ENCODE results near the gene IKZF1.

The IKZF1 gene

DNA sequence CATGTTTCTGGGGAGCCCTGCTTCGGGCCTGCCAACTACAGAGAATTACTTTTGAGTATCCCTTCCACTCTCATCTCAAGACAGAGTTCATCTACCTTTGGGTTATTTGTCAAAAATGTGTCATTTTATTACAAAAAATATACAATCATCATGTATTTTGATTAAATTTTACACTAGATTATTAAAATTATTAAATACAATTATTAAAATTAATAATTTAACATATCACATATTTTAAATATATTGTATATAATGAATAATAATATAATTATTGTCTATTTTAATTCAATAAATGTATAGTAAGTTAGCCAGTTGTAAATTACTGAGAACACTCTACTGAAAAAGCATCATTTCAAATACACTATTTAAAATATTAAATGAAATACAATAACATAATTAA, 94.7 kb downstream of the IKZF1 start:
- Histone ChIP-seq H3K79me2 (ENCODE audit: control insufficient read depth, insufficient read depth, low read length, unreplicated experiment) (no peaks in the 10 kb centered on the region), H3K4me1 (ENCODE audit: control insufficient read depth, insufficient read depth, low read length, unreplicated experiment) (no peaks in the 10 kb centered on the region), H3K4me3 (ENCODE audit: low read depth, low read length) (no peak overlapping the region), H3K27me3 (ENCODE audit: insufficient read depth, low read length) (peaks cover 88% of the 10 kb centered on the region), H2AFZ (ENCODE audit: low read length, unreplicated experiment) (no peak overlapping the region), H3K36me3 (ENCODE audit: insufficient read depth, low read length) (no peaks in the 10 kb centered on the region), H3K27ac (ENCODE audit: low read depth, low read length) (no peak overlapping the region)

DNA sequence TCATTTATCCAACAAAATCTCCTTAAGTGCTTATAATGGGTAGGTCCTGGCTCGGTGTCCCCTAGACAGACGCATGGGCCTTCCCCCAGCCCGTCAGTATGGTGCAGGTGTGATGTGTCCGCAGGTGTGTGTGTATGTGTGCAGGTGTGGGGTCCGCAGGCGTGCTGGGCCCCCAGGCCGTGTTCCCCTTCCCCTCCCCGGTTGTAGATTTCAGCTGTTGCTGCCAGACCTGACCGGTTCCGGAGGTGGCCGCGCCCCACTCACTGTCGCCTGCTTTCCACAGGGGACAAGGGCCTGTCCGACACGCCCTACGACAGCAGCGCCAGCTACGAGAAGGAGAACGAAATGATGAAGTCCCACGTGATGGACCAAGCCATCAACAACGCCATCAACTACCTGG, 95.1 kb downstream of the IKZF1 start:
- Histone ChIP-seq H3K4me3 (ENCODE audit: low read depth, low read length) (no peak overlapping the region), H2AFZ (ENCODE audit: low read length, unreplicated experiment) (no peak overlapping the region), H3K27ac (ENCODE audit: low read depth, low read length) (no peak overlapping the region), H3K27me3 (ENCODE audit: insufficient read depth, low read length) (peaks cover 90% of the 10 kb centered on the region), H3K4me1 (ENCODE audit: control insufficient read depth, insufficient read depth, low read length, unreplicated experiment) (no peaks in the 10 kb centered on the region), H3K36me3 (ENCODE audit: insufficient read depth, low read length) (no peaks in the 10 kb centered on the region), H3K79me2 (ENCODE audit: control insufficient read depth, insufficient read depth, low read length, unreplicated experiment) (no peaks in the 10 kb centered on the region)

DNA sequence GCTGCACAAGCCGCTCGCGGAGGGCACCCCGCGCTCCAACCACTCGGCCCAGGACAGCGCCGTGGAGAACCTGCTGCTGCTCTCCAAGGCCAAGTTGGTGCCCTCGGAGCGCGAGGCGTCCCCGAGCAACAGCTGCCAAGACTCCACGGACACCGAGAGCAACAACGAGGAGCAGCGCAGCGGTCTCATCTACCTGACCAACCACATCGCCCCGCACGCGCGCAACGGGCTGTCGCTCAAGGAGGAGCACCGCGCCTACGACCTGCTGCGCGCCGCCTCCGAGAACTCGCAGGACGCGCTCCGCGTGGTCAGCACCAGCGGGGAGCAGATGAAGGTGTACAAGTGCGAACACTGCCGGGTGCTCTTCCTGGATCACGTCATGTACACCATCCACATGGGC, 95.6 kb downstream of the IKZF1 start:
- Histone ChIP-seq H3K4me3 (ENCODE audit: low read depth, low read length) (no peak overlapping the region), H2AFZ (ENCODE audit: low read length, unreplicated experiment) (no peak overlapping the region), H3K4me1 (ENCODE audit: control insufficient read depth, insufficient read depth, low read length, unreplicated experiment) (no peaks in the 10 kb centered on the region), H3K36me3 (ENCODE audit: insufficient read depth, low read length) (no peaks in the 10 kb centered on the region), H3K27ac (ENCODE audit: low read depth, low read length) (no peak overlapping the region), H3K27me3 (ENCODE audit: insufficient read depth, low read length) (peaks cover 95% of the 10 kb centered on the region), H3K79me2 (ENCODE audit: control insufficient read depth, insufficient read depth, low read length, unreplicated experiment) (no peaks in the 10 kb centered on the region)

DNA sequence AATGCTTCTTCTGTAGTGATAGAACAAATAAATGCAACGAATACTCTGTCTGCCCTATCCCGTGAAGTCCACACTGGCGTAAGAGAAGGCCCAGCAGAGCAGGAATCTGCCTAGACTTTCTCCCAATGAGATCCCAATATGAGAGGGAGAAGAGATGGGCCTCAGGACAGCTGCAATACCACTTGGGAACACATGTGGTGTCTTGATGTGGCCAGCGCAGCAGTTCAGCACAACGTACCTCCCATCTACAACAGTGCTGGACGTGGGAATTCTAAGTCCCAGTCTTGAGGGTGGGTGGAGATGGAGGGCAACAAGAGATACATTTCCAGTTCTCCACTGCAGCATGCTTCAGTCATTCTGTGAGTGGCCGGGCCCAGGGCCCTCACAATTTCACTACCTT, 99.9 kb downstream of the IKZF1 start:
- H2AFZ ChIP-seq (ENCODE audit: low read length, unreplicated experiment), result no peak overlapping the region
- H3K79me2 ChIP-seq (ENCODE audit: control insufficient read depth, insufficient read depth, low read length, unreplicated experiment), result no peaks in the 10 kb centered on the region
- no peaks in the 10 kb centered on the region for H3K4me1 ChIP-seq (ENCODE audit: control insufficient read depth, insufficient read depth, low read length, unreplicated experiment)
- peaks cover 96% of the 10 kb centered on the region for H3K27me3 ChIP-seq (ENCODE audit: insufficient read depth, low read length)
- no peaks in the 10 kb centered on the region for H3K36me3 ChIP-seq (ENCODE audit: insufficient read depth, low read length)
- H3K4me3 ChIP-seq (ENCODE audit: low read depth, low read length), result no peak overlapping the region
- no peak overlapping the region for H3K27ac ChIP-seq (ENCODE audit: low read depth, low read length)

DNA sequence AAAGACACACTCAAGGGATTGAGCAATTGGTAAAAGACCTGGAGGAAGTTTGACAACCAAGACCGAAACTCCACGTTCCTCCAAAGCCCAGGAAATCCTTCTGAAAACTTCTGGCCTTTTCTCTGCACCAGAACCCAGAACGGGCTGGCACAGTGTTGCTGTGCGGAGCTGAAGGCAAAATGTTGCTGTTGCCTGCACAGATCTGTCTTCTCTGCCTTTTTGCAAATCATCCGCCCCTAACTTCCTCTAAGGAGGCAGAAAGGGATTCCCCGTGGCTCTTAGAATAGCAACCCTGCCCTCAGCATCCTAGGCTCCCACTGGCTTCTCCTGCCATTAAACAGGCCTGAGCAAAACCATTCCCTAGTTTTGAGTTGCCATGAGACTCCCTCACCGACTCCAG, 100.7 kb downstream of the IKZF1 start:
- no peak overlapping the region for H3K4me3 ChIP-seq (ENCODE audit: low read depth, low read length)
- H3K36me3 ChIP-seq (ENCODE audit: insufficient read depth, low read length), result no peaks in the 10 kb centered on the region
- H3K4me1 ChIP-seq (ENCODE audit: control insufficient read depth, insufficient read depth, low read length, unreplicated experiment), result no peaks in the 10 kb centered on the region
- no peak overlapping the region for H2AFZ ChIP-seq (ENCODE audit: low read length, unreplicated experiment)
- peaks cover 89% of the 10 kb centered on the region for H3K27me3 ChIP-seq (ENCODE audit: insufficient read depth, low read length)
- H3K27ac ChIP-seq (ENCODE audit: low read depth, low read length), result no peak overlapping the region
- no peaks in the 10 kb centered on the region for H3K79me2 ChIP-seq (ENCODE audit: control insufficient read depth, insufficient read depth, low read length, unreplicated experiment)

DNA sequence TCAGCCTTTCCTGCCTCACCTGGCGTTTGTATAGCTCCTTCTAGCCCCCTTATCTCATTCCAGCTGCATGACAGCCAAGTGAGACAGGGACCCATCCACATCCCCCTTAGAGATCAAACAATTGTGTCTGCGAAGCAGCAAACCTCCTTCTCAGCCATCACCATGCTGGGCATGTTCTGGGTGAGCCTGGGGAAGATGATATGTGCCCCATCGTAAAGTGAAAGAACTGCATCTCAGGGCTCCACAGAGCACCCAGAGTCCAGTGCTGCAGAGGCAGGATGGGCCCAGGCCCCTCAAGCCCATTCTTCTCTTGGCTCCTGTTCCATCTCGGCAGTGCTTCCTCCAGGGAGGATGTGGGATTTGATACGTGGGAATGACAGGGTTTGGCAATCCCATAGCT, 102.4 kb downstream of the IKZF1 start:
- Histone ChIP-seq H3K27ac (ENCODE audit: low read depth, low read length) (no peak overlapping the region), H3K27me3 (ENCODE audit: insufficient read depth, low read length) (peaks cover 72% of the 10 kb centered on the region), H3K4me3 (ENCODE audit: low read depth, low read length) (no peak overlapping the region), H3K4me1 (ENCODE audit: control insufficient read depth, insufficient read depth, low read length, unreplicated experiment) (no peaks in the 10 kb centered on the region), H3K79me2 (ENCODE audit: control insufficient read depth, insufficient read depth, low read length, unreplicated experiment) (no peaks in the 10 kb centered on the region), H2AFZ (ENCODE audit: low read length, unreplicated experiment) (no peak overlapping the region), H3K36me3 (ENCODE audit: insufficient read depth, low read length) (no peaks in the 10 kb centered on the region)

DNA sequence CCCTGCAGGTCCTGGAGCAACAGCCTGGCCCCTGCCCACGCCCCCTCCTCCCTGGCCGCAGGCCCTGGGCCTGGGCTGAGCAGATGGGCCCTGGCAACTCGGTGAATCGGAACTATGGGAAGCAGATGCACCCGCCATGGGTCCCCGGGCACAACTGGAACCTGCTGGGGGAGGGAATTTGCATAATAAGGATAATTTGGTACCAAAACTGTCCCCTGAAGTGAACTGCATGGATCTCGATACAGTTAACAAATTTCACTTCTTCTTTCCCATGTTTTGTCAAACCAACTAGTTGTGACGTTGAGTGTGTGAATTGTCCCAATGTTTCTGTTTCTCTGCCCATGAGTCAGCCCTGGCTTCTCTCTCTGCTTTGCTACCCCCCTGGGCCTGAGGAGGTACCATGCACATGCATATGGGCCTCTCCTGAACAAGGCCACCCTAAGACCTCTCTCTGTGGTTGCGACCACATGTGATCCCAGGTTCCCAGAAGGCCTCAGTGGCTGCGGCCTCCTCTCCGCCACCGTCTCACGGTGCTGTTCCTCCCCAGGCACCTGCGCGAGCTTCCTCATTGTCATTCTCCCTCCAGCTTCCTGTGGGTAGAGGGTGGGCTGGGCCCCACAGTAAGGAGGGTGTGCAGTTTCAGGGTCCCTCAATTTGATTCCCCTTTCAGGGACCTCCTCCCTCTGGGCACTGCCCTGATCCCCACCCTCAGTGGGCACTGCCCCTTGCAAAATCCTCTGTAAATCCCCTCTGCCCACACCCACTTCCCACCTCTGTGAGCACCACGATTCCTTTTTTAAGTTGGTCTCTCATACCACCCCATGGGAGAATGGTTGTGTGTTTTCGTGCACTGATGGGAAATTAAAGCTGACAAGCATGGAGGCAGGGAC, 105.6 kb downstream of the IKZF1 start:
- no peak overlapping the region for H3K27ac ChIP-seq (ENCODE audit: low read depth, low read length)
- H2AFZ ChIP-seq (ENCODE audit: low read length, unreplicated experiment), result no peak overlapping the region
- no peaks in the 10 kb centered on the region for H3K36me3 ChIP-seq (ENCODE audit: insufficient read depth, low read length)
- peaks cover 40% of the 10 kb centered on the region for H3K27me3 ChIP-seq (ENCODE audit: insufficient read depth, low read length)
- H3K4me1 ChIP-seq (ENCODE audit: control insufficient read depth, insufficient read depth, low read length, unreplicated experiment), result no peaks in the 10 kb centered on the region
- no peak overlapping the region for H3K4me3 ChIP-seq (ENCODE audit: low read depth, low read length)
- H3K79me2 ChIP-seq (ENCODE audit: control insufficient read depth, insufficient read depth, low read length, unreplicated experiment), result no peaks in the 10 kb centered on the region

DNA sequence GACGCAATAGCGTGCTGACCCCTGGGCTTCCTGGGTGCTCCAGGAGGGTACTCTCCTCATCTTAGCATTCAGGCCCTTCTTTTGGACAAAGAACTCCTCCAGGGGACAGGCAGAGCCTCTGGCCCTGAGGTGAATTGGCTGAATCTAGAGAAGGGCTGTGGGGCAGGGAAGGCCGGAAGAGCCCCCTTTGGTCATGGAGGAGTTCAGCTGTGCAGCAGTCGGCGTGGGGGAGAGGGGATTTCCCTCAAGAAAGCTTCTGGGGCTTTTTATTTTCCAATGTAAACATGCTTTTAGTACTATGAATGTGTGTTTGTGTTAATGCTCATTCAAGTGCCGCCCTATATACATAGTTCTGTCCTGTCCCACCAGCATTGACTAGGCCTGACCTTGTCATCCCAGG, 106.8 kb downstream of the IKZF1 start:
- Histone ChIP-seq H2AFZ (ENCODE audit: low read length, unreplicated experiment) (no peak overlapping the region), H3K4me3 (ENCODE audit: low read depth, low read length) (no peak overlapping the region), H3K27ac (ENCODE audit: low read depth, low read length) (no peak overlapping the region), H3K79me2 (ENCODE audit: control insufficient read depth, insufficient read depth, low read length, unreplicated experiment) (no peaks in the 10 kb centered on the region), H3K4me1 (ENCODE audit: control insufficient read depth, insufficient read depth, low read length, unreplicated experiment) (no peaks in the 10 kb centered on the region), H3K27me3 (ENCODE audit: insufficient read depth, low read length) (peaks cover 28% of the 10 kb centered on the region), H3K36me3 (ENCODE audit: insufficient read depth, low read length) (no peaks in the 10 kb centered on the region)

DNA sequence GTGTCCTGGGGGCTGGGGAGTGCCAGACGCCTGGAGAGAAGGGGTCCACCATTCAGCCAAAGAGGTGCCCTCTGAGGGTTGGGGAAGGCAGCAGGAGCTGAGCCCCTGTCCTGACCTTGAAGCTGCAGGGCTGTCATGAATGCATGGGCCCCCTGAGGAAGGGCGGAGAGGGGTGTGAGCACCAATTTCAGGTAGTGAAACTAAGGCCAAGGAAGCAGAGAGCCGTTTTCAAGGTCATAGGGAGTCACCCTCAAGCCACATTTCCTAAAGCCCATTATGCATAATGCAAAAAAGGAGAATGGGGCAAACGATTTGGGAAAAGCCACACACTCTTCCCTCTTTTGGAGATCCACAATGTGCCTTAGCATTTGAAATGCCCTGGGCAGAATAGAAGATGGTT, 108.5 kb downstream of the IKZF1 start:
- no peaks in the 10 kb centered on the region for H3K4me1 ChIP-seq (ENCODE audit: control insufficient read depth, insufficient read depth, low read length, unreplicated experiment)
- no peaks in the 10 kb centered on the region for H3K36me3 ChIP-seq (ENCODE audit: insufficient read depth, low read length)
- H2AFZ ChIP-seq (ENCODE audit: low read length, unreplicated experiment), result no peak overlapping the region
- H3K27ac ChIP-seq (ENCODE audit: low read depth, low read length), result no peak overlapping the region
- H3K79me2 ChIP-seq (ENCODE audit: control insufficient read depth, insufficient read depth, low read length, unreplicated experiment), result no peaks in the 10 kb centered on the region
- no peak overlapping the region for H3K4me3 ChIP-seq (ENCODE audit: low read depth, low read length)
- H3K27me3 ChIP-seq (ENCODE audit: insufficient read depth, low read length), result peaks cover 12% of the 10 kb centered on the region

DNA sequence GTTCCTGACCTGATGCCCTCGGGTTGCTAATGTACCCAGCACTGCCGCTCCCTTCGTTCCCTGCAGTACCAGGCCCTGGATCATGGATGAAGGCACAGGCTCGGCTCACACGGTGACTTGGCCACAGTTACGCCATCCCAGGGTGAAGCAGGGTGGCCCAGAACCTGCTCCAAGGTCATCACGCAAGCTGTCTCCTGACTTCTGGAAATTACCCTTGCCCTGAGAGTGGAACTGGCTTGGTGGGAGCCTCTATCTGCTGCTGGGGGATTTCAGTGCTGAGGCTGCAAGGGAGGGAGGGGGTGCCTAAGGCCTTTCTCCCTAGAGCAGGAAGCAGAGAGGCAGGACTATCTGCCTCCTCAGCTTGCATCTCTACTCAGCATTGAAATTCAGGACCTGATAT, 109.0 kb downstream of the IKZF1 start:
- Histone ChIP-seq H3K4me3 (ENCODE audit: low read depth, low read length) (no peak overlapping the region), H3K36me3 (ENCODE audit: insufficient read depth, low read length) (no peaks in the 10 kb centered on the region), H3K79me2 (ENCODE audit: control insufficient read depth, insufficient read depth, low read length, unreplicated experiment) (no peaks in the 10 kb centered on the region), H3K27me3 (ENCODE audit: insufficient read depth, low read length) (peaks cover 6% of the 10 kb centered on the region), H3K27ac (ENCODE audit: low read depth, low read length) (no peak overlapping the region), H2AFZ (ENCODE audit: low read length, unreplicated experiment) (no peak overlapping the region), H3K4me1 (ENCODE audit: control insufficient read depth, insufficient read depth, low read length, unreplicated experiment) (no peaks in the 10 kb centered on the region)

DNA sequence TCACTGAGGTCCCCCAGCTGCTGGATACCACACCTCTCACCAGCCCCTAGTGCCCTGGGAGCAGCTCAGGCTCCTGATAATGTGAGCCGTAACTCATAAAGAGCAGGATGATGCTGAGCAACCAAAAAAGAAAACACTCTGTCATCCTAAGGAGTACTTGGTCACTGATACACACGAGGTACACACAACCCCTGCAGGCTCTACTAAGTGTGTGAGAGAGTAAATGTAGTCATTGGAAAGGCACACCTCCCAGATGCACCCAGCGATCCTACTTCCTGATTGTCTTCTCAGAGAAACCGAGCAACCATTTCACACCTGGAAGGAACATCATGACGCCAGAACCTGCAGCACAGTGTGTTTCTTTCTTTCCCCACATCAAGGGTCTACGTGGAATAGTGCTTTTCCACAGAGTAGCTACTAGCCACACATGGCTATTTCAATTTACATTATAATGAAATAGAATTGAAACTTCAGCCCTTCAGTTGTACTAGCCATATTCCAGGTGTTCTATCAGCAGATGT, 111.4 kb downstream of the IKZF1 start:
- no peak overlapping the region for H3K4me3 ChIP-seq (ENCODE audit: low read depth, low read length)
- no peaks in the 10 kb centered on the region for H3K27me3 ChIP-seq (ENCODE audit: insufficient read depth, low read length)
- no peak overlapping the region for H2AFZ ChIP-seq (ENCODE audit: low read length, unreplicated experiment)
- H3K79me2 ChIP-seq (ENCODE audit: control insufficient read depth, insufficient read depth, low read length, unreplicated experiment), result no peaks in the 10 kb centered on the region
- H3K27ac ChIP-seq (ENCODE audit: low read depth, low read length), result no peak overlapping the region
- no peaks in the 10 kb centered on the region for H3K36me3 ChIP-seq (ENCODE audit: insufficient read depth, low read length)
- H3K4me1 ChIP-seq (ENCODE audit: control insufficient read depth, insufficient read depth, low read length, unreplicated experiment), result no peaks in the 10 kb centered on the region
